HG03469 (cell line): ENCODE measurements around the gene CFAP157.
"Not testable (repeated sequence)": the region's sequence is repeated elsewhere in the genome, so short reads cannot be mapped to it uniquely, and the experiment has no call there.

Experiments
- ATAC-seq: cut with Tn5 transposase; IDR thresholded peaks from one replicate; pipeline ENCODE4 v1.9.1; 2021; ENCODE audit warnings: mild to moderate bottlenecking, moderate library complexity, moderate number of reproducible peaks; ENCODE audit not compliant: unreplicated experiment

CFAP157 gene

DNA sequence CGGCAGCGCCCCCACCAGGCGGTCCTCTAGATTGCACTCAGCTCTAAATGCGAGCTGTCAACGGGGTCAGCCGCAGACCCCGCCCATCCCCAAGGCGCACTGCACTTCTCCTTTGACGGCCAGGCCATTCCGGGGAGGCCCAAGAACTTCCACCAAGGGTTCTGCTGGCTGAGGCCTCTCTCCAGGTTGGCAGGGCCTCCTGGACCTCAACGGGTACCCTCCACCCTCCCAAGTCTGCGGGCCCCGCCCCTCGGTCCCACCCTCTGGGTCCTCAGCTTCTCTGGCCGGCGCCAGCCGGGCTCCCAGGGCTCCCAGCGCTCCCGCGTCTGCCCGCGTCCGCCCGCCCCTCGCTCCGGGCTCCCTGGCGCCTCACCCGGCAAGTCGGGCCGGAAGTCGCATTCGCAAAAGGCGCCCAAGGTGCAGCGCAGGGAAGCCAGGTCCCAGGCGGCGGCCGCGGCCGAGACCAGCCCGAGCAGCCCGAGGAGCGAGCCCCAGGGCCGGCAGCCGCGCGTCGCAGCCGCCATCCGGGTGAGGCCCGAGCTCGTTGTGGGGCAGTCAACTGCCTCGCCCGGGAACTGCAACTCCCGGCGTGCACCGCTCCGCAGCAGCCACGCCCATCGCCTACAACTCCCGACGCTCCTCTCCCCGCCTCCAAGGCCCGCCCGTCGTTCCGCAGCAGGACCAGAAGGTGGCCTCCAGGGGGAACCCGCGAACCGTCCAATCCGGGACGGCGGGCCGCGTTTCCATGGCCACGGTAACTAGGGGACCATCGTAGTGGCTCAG, 28.1 kb downstream of the CFAP157 start, which contains the start of gene TOR2A:
TSS of gene TOR2A (minus strand) at position 548 of the 783 bp plus-strand sequence. CDS start at position 524, 24 bp downstream.
- peak; percentile 72 for ATAC-seq

DNA sequence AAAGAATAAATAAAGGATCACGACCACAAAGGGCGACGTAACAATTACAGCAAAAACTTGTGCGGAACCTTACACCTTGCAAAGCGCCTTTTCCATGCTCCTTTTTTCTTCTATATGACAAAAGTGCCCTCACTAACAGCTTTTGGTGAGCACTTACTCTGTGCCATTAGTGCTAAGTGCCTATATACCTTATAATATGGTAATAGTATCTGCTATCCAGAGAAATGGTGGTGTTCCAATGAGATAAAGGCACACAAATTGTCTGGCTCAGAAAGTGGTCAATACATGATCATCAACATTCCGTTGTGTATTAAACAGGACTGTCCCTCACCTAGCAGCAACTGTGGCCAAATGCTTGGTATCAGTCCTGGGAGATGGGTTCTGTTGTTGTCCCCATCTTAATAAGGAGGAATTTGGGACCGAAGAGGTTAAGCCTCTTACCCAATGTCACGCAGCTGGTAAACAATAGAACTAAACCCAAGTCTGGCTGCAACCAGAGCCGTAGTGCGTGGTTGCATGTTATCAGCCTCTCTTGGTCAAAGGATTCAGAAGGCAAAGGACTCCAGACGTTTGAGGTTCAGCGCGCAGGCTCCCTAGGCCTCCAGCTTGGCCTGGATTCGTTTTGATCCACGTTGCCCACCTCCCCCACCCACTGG, 28.9 kb downstream of the CFAP157 start:
- no peak for ATAC-seq

DNA sequence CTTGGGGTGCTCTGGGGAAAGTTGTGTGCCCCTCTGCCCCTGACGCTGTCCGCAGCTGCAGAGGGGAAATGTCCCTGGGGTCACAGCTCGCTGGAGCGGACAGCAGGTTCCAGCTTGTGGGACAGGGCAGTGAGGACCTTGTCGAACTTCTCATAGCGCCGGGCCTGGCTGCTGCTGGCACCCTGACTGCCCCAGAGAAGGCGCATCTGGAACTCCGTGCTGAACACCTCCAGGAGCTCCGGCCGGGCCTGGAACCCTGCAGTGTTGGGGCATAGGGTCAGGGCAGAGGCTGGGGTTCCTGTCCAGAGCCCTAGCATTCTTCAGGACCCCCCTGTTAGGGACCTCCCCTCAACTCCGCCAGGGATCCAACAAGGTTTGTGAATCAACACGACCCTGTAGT, 31.9 kb downstream of the CFAP157 start:
- no peak for ATAC-seq

DNA sequence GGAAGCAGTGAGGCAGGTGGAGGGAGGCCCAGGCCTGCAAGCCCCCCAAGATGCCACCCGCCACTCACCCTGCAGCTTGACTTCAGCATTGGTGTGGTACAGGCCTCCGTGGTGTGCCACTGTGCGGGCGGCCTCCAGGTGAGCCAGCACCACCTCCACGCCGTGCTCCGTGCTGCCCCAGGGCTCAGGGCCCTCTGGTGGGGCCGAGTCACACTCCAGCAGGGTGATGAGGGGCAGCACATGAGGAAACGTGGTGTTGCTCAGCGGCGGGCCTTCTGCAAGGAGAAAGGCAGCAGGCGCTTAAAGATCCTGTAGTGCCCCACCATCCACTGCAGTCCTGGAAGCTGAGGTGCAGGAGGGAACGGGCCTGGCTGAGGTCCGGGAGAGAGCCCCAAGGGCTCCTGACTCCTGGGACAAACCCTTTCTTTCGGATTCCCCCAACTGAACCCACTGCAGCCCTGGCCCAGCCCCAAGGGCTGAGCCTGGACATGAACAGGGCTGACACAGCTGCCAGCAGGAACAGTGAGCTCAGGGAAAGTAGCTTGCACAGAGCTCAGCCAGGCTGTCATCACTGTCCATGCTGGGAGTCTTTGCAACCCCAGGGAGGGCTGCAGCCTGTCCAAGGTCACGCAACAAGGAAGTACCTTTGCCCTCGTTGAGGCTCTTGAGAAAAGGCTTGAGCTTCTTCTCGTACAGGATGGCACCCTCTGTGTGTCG, 33.0 kb downstream of the CFAP157 start:
- no peak for ATAC-seq

DNA sequence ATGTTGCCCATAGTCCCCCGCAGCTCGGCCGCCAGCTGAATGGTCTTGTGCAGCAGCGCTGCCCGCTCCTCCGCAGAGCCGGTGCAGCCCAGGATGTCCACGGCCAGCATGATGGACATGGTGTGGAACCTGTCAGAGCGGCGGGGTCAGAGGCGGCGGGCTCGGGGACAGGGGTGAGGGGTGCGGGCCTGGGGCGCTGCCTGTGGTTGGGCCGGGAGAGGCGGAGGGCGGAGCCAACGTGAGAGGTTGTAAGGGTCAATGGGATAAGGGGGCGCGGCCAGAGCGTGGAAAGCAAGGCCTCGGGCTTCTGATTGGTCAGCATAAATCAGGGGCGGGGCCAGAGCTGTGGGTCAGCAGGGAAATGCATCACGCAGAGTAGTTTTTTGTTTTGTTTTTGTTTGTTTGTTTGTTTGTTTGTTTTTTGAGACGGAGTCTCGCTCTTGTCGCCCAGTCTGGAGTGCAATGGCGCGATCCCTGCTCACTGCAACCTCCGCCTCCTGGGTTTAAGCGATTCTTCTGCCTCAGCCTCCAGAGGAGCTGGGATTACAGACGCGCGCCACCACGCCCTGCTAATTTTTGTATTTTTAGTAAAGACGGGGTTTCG, 35.1 kb downstream of the CFAP157 start:
- no peak for ATAC-seq

DNA sequence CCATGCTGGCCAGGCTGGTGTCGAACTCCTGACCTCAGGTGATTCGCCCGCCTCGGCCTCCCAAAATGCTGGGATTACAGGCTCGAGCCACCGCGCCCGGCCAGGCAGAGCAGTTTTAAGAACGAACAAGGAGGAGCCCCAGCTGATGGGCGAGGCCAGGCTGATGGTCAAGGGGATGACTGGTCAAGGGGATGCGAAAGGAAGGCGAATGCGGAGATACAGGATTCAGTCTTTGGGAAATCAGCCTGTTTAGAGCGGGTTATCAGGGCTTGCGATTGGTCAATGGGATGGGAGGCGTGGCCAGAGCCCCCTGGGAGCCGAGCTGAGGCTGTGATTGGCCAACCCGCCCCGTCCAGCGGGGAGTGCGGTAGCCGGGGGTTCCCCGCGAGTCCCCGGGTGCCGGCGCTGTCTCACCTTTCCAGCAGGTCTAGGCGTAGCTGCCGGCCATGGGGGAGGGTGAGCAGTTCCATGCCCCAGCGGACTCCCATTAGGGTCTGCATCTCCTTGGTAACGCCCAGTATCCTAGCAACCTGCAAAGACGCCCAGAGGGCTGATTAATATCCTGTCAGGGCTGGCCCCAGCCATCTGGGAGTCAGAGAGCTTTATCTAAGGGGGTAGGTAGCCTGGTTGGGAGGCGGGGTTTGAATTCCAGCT, 35.8 kb downstream of the CFAP157 start:
- ATAC-seq: no peak

DNA sequence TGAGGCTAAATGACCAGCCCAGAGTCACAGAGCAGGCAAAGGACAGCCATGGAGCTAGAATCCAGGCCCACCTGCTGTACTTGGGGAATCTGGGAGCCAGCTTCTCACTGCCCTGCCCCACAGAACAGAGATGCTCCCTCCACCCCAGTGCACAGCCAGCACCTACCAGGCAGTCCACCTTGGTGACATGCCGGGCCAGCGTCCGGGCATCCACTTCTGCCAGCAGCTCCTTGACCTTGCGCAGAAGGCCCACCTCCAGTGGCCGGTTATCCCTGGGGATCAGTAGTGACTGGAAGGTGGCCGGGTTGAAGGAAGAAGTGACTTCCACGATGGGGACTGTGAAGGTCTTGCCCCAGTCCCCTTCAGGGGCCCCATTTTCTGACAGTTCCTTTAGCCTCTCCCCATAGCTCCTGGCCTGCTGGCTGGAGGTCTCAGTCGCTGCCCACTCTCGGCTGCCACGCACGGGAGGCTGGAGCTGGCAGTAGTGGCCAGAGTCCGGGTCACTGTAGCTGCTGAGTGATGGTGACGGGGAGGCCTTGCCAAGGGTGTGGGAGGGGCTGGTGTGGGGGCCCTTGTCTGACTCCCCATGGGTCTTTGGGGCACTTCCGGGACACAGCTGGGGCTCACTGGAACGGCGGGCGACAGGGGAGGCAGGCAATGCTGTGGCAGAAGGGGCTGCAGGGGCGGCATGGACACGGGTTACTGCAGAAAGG, 37.8 kb downstream of the CFAP157 start:
- ATAC-seq: no peak

DNA sequence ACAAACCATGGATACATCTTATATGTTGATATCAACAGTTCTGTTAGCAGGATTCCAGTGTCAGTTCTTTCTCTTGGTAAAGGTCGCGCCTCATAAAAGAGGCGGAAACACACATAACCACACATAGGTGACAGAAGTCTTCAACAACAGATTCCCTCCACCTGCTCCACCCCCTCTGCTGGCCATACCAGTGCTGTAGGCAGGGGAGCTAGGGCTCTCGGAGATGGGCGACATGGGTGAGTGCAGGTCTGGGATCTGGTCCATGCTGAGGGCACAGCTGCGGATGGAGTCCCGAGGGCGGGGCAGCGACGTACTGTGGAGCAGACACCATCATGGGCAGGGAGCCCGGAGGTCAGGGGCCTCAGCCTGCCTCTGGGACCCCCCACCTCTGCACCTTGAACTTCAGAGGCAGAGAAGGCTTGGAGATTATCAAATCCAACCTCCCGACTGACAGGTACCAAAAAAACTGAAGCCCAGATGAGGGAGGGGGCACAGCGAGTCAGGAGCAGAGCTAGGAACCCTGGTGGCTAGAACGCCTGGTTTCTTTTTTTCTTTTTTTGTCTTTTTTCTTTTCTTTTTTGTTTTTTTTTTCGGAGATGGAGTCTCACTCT, 40.3 kb downstream of the CFAP157 start:
- no peak for ATAC-seq

DNA sequence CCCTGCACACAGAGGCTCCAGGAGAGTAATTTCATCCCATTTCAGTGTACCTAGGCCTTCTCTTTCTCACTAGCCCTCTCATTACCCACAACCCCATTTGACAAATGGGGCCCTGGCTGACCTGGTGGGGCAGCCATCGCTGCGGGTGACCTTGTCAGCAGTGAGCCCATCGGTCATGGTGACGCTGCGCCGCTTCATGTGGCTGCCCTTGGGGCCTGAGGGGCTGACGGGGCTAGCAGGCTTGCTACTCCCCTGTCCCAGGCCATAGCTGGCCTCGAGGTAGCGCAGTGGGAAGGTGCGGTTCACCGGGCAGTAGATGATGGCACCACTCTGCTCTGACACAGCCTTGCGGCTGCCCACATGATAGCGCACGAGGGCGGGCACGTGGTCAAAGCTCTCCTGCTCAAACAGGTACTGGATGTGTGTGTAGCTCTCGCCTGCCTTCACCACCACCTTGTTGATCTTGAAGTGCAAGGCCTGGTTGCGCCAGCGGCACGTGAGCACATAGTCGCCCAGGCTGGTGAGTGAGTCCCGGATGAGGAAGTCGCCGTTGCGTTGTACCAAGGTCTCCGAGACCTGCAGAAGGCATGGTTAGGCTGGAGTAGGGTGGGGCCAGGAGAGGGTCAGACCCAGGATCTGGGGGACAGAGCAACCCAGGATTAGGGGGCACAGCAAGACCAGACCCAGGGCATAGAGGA, 42.5 kb downstream of the CFAP157 start:
- ATAC-seq: no peak

DNA sequence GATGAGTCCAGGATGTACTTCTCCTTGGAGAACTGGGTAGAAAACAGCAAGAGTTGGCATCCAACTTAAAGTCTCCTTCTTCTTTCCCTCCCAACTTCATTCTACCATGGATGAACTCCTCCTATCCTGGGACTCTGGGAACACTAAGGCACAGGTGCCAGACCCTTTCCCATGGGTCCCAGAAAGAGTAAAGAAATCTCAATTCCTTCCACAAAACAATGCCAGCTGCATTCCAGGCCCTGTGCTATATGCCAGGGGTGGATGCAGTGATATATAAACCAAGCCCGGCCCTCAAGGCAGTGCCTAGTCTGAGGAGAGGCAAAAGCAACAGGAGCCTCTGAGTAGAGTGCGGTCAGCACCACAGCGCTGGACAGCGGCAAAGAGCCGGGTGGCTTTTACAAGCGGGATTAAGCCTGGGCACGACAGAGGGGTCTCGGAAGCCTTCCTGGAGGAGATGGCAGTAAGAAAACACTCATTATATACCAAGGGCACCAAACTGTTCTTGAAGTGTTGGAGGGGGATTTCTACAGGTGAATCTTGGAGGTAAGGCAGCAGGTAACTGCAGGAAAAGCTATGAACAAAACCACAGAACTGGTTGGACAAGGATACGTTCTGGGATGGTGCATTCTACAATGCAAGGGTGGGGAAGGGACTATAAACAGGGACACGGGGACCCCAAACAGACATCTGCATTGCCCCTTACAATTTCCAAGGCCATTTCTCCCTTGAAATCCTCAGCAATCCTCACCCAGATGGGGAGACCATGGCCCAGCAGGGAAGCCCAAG, 44.7 kb downstream of the CFAP157 start:
- ATAC-seq: no peak

DNA sequence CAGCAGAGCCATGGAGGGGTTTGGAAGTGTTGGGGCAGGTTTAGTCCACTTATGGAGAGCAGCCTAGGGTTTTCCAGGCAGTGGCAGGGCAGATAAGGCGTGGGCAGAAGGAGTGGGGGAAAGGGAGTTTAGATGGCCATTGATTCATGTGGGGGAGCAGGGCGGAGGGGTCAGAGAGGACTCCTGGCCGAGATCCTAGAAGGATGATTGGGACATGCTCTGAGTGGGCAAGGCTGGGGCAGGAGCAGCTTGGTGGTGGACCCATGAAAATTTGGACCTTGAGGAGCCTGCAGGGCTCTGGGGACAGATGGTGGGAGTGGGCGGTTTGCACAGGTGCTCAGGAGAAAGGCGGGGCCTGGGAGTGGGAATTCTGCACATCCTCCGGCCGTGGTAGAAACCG, 46.4 kb downstream of the CFAP157 start:
- ATAC-seq: no peak

DNA sequence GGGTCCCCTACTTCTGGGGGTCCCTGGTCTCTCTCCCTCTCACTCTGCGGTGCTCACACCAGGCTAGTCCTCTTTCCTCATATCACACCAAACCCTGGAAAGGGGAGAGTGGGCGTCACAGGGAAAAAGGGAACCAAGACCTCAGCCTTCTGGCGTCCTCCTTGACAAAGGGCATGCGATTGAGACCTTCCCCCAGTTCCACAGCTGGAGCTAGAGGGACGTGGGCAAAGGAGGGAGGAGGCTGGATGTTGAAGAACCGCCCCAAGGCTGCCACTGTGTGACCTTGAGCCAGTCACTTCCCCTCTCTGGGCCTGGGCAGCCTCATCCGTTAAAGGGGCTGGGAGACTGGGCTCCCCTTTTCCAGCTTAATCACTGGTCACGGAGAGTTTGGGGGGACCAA, 46.8 kb downstream of the CFAP157 start:
- no peak for ATAC-seq

DNA sequence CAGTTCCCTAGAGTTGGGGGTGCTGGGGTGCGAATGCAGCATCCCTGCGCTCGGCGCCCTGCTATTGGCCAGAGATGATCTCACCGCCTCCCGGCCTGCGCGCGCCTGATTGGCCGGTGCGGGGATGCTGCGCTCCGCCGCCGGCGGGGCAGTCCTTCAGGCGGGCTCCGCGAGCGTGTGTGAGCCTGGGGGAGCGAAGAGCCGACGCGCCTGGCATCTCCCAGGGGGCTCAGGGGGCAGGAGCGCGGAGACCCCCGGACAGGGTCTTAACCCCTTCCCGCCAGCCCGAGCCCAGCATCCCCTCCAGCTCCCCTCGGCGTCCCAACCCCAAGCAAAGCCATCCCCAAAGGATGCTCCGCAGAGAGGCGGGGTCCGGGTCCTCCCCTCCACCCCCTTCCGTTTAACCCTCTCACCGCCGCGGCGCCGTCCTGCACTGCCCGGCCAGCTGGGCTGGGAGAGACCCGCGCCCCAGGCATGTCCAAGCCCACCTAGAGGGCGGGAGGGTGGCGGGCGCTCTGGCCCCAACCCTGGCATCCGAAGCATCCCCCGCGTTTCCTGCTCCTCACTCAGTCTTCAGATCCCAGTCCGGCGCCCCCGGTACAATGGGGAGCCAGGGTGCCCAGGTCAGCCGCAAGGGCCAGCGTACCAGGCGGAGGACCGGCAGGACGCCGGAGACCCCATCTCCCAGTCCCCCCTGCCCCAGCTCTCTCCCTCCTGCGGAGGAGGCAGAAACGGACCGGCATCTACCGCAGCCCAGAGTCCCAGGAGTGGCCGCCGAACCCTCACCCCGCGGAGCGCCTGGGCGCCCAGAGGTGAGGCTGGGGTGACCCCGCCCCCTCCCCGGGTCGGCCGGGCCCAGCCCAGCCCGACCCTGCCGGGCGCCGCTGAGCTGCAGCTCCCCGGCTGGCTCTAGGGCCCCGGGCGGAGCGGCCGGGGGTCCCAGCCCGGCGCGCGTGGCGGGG, 47.6 kb downstream of the CFAP157 start:
- ATAC-seq: no peak

DNA sequence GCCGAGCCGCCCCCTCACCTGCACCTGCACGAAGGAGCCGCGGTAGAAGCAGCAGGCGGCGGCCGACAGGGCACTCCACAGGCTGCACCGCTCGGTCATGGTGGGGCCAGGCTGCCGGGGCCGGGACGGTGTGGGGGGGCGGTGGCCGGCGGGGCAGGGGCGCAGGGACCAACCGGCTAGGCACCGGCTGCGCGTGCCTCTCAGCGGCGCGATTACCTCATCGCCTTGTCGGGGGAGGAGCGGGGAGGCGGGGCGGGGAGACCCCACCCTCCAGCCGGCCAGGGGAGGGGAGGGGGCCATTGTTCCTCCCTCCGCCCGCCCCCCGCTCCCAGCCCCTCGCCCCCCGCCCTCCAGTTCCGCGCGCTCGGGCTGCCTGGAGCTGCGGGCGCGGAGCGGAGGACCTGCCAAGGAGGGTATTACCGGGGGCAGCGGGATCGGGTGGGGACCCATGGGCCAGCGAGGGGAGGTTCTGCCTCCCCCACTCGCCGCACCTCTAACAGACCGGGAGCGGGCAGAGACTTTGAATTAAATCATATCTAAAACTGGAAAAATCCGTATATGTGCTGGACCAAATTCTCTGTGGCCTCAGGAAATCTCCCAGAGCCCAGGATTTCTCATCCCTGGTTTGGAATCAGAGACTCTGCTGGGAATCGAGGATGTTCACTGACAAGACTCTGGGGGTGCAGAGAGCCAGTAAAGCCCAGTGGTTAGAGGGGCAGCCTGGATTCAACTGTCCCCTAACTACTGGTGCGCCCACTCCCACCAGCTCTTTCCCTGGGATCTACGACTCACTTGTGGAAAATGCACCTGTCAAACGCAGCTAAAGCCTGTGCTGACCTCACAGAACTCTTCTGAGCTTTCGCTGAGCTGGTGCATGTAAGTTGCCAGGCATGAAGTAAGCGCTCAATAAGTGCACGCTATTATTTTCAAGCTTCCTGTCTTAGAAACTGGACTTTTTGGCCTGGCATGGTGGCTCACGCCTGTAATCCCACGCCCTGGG, 48.6 kb downstream of the CFAP157 start:
- no peak for ATAC-seq

DNA sequence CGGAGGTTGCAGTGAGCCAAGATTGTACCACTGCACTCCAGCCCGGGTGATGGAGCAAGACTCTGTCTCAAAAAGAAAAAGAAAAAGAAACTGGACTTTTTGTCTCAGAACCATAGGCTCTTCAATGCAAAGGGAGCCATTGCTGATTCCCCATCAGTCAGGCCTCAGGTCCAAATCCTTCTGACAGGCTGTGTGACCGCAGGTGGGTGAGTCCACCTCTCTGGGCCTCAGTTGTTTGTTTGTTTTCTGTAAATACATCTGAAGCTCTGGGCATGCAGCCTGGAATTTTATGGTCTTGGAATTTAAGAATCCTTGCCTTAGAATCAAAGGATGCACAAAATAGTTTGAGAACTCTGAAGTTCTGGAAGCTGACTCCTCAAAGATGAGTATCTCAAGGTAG, 49.4 kb downstream of the CFAP157 start:
- ATAC-seq: no peak

DNA sequence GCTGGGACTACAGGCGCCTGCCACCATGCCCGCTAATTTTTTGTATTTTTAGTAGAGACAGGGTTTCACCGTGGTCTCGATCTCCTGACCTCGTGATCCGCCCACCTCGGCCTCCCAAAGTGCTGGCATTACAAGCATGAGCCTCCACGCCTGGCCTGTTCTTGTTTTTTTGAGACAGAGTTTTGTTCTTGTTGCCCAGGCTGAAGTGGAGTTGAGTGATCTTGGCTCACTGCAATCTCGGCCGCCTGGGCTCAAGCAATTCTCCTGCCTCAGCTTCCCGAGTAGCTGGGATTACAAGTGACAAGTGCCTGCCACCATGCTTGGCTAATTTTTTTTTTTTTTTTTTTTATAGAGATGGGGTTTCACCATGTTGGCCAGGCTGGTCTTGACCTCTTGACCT, 50.0 kb downstream of the CFAP157 start:
- not testable (repeated sequence) for ATAC-seq
